Measurements from ENCODE around the gene PNMA6E. TPM values are rescaled to one million over a fixed set of nuclear protein-coding genes. Genes with fewer than 3 reads are reported as not detected.

The PNMA6E gene
- total and polyA plus RNA-seq, 2 experiments from 2014 or later = not detected

- Mint-ChIP-seq H3K27ac (no peak overlapping the region), H3K4me1 (peaks cover 18% of the 10 kb centered on the region), H3K27me3 (ENCODE audit: insufficient read depth, low read depth, poor library complexity) (peaks cover 15% of the 10 kb centered on the region), H3K4me3 (no peak overlapping the region), H3K36me3 (ENCODE audit: low read depth) (no peaks in the 10 kb centered on the region), H3K9me3 (no peaks in the 10 kb centered on the region)
- Histone ChIP-seq H3K79me2 (replicated peaks; ENCODE audit: insufficient read depth) (no peaks in the 10 kb centered on the region), H3K36me3 (ENCODE audit: insufficient read depth) (no peaks in the 10 kb centered on the region), H3K9me2 (ENCODE audit: insufficient read depth) (no peaks in the 10 kb centered on the region), H3K4me3 (no peak overlapping the region), H3K4me2 (no peak overlapping the region), H3K4me1 (ENCODE audit: insufficient read depth) (no peaks in the 10 kb centered on the region), H2AFZ (no peak overlapping the region), H3F3A (replicated peaks; ENCODE audit: low read depth) (no peaks in the 10 kb centered on the region), H3K27ac (ENCODE audit: low read depth) (no peak overlapping the region), H3K27me3 (ENCODE audit: insufficient read depth) (peaks cover 19% of the 10 kb centered on the region; the same call in 1 of the 2 replicates), H4K20me1 (replicated peaks; ENCODE audit: insufficient read depth) (no peaks in the 10 kb centered on the region)
- no peak for DNase-seq (ENCODE audit: low spot score)
- TF ChIP-seq ETS1 (IDR thresholded peaks at IDR 0.05) (no peak), CTCF (conservative IDR thresholded peaks at IDR 0.05; ENCODE audit: low read depth in 2 of 2) (no peak), STAT1 (IDR thresholded peaks at IDR 0.05; ENCODE audit: unreplicated experiment) (no peak), NANOG (IDR thresholded peaks at IDR 0.05; ENCODE audit: borderline replicate concordance) (no peak), REST (IDR thresholded peaks at IDR 0.05; ENCODE audit: unreplicated experiment) (no peak), ZNF114 (CRISPR knock-in tag; IDR thresholded peaks at IDR 0.05) (no peak), JUNB (IDR thresholded peaks at IDR 0.05; ENCODE audit: unreplicated experiment) (no peak), POLR2AphosphoS5 (IDR thresholded peaks at IDR 0.05; ENCODE audit: low read depth) (no peak), CREB1 (CRISPR knock-in tag; IDR thresholded peaks at IDR 0.05; ENCODE audit: low read depth) (no peak), ZNF462 (CRISPR knock-in tag; IDR thresholded peaks at IDR 0.05) (no peak), EZH2 (IDR thresholded peaks at IDR 0.05; ENCODE audit: low read depth, unreplicated experiment) (no peak), EZH2phosphoT487 (IDR thresholded peaks at IDR 0.05; ENCODE audit: unreplicated experiment) (no peak), ZNF331 (CRISPR knock-in tag; IDR thresholded peaks at IDR 0.05; ENCODE audit: low read depth) (no peak)
- no peak for ATAC-seq
Observed at GRCh38 chrX:153413731-153414130, 12.6 kb upstream of the PNMA6E start.
